ENCODE data around the gene PPP3R2. TPM values are rescaled to one million over a fixed set of nuclear protein-coding genes. Genes with fewer than 3 reads are reported as not detected.

Gene PPP3R2, protein sequence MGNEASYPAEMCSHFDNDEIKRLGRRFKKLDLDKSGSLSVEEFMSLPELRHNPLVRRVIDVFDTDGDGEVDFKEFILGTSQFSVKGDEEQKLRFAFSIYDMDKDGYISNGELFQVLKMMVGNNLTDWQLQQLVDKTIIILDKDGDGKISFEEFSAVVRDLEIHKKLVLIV
- not detected in 2 replicates for total RNA-seq

DNA sequence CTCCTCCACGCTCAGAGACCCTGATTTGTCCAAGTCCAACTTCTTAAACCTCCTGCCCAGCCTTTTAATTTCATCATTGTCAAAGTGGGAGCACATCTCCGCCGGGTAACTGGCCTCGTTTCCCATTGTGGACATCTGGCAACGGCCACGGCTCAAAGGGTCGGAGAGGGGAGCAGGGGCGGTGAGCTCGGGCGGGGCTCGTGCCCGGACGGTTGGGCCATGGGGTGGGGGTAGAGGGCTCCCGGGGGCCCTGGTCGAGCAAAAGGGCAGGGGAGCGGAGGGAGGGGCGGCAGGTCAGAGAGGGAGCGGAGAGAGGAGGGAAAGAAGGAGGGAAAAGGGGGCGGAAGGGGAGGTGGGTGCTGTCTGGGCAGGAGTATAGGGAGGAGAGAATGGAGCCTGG, at the start of gene PPP3R2:
PPP3R2 (minus strand) TSS at position 174 of the 400 bp plus-strand sequence; CDS start at position 126, 48 bp downstream.

Other genes with a start within 250 kb of the PPP3R2 start
- gene BAAT, start 210.0 kb downstream of the PPP3R2 start, total RNA-seq: under 0.01 TPM in 1 of 2 replicates, not detected in the other
- 15.1 and 15.4 TPM in 2 replicates for gene MRPL50, start 196.4 kb downstream of the PPP3R2 start, total RNA-seq
- 11.7 and 12.9 TPM in 2 replicates for gene ZNF189, start 196.1 kb downstream of the PPP3R2 start, total RNA-seq
- gene ALDOB, start 159.2 kb downstream of the PPP3R2 start, total RNA-seq: not detected in 2 replicates
- gene RNF20, start 61.1 kb downstream of the PPP3R2 start, total RNA-seq: 17.3 and 18.8 TPM in 2 replicates
- not detected in 2 replicates for gene GRIN3A, start 143.7 kb upstream of the PPP3R2 start, total RNA-seq

Measured in subcutaneous preadipocyte (primary cell).